ENCODE measurements around the gene KAZN.

KAZN gene

GRCh38 chr1:14970115-14970798 lies 371.8 kb downstream of the KAZN start:
- TF ChIP-seq RARB (CRISPR knock-in tag; IDR thresholded peaks at IDR 0.05) (no peak), ISL1 (CRISPR knock-in tag; IDR thresholded peaks at IDR 0.05) (no peak), CSDC2 (CRISPR knock-in tag; IDR thresholded peaks at IDR 0.05) (no peak), PATZ1 (CRISPR knock-in tag; IDR thresholded peaks at IDR 0.05; ENCODE audit: borderline replicate concordance) (no peak), PPARA (CRISPR knock-in tag; IDR thresholded peaks at IDR 0.05; ENCODE audit: borderline replicate concordance) (no peak)
- peak; percentile 59 for ATAC-seq

GRCh38 chr1:14970799-14971141 lies 372.3 kb downstream of the KAZN start:
- TF ChIP-seq TCF4 (CRISPR knock-in tag; IDR thresholded peaks at IDR 0.05; ENCODE audit: borderline replicate concordance): no peak
- TF ChIP-seq CSDC2 (CRISPR knock-in tag; IDR thresholded peaks at IDR 0.05): no peak
- no peak for TF ChIP-seq PATZ1 (CRISPR knock-in tag; IDR thresholded peaks at IDR 0.05; ENCODE audit: borderline replicate concordance)
- no peak for TF ChIP-seq ZFP30 (CRISPR knock-in tag; IDR thresholded peaks at IDR 0.05)
- no peak for TF ChIP-seq GLIS3 (CRISPR knock-in tag; IDR thresholded peaks at IDR 0.05)
- no peak for TF ChIP-seq BACH2 (CRISPR knock-in tag; IDR thresholded peaks at IDR 0.05; ENCODE audit: borderline replicate concordance)
- no peak for TF ChIP-seq CREB5 (CRISPR knock-in tag; IDR thresholded peaks at IDR 0.05; ENCODE audit: low read depth)
- TF ChIP-seq ISL1 (CRISPR knock-in tag; IDR thresholded peaks at IDR 0.05): no peak
- no peak for TF ChIP-seq RARB (CRISPR knock-in tag; IDR thresholded peaks at IDR 0.05)
- no peak for TF ChIP-seq SNAI2 (CRISPR knock-in tag; IDR thresholded peaks at IDR 0.05)
- TF ChIP-seq ZC3H10 (CRISPR knock-in tag; IDR thresholded peaks at IDR 0.05): no peak
- TF ChIP-seq ZNF565 (CRISPR knock-in tag; conservative IDR thresholded peaks at IDR 0.05; ENCODE audit: low read depth): no peak
- no peak for TF ChIP-seq TOX (CRISPR knock-in tag; IDR thresholded peaks at IDR 0.05; ENCODE audit: borderline replicate concordance)
- no peak for TF ChIP-seq CSRNP3 (CRISPR knock-in tag; IDR thresholded peaks at IDR 0.05)
- no peak for TF ChIP-seq ZFP3 (CRISPR knock-in tag; IDR thresholded peaks at IDR 0.05)
- TF ChIP-seq ZNF70 (CRISPR knock-in tag; IDR thresholded peaks at IDR 0.05): no peak
- no peak for TF ChIP-seq OSR1 (CRISPR knock-in tag; IDR thresholded peaks at IDR 0.05)

GRCh38 chr1:14971221-14971620 lies 372.7 kb downstream of the KAZN start:
- no peak for ATAC-seq
- TF ChIP-seq TSHZ2 (CRISPR knock-in tag; IDR thresholded peaks at IDR 0.05): no peak
- no peak for TF ChIP-seq CSRNP3 (CRISPR knock-in tag; IDR thresholded peaks at IDR 0.05)
- no peak for TF ChIP-seq BACH2 (CRISPR knock-in tag; IDR thresholded peaks at IDR 0.05; ENCODE audit: borderline replicate concordance)
- TF ChIP-seq CSDC2 (CRISPR knock-in tag; IDR thresholded peaks at IDR 0.05): no peak
- TF ChIP-seq ZFP30 (CRISPR knock-in tag; IDR thresholded peaks at IDR 0.05): no peak
- TF ChIP-seq SNAI2 (CRISPR knock-in tag; IDR thresholded peaks at IDR 0.05): no peak
- no peak for TF ChIP-seq ZNF565 (CRISPR knock-in tag; conservative IDR thresholded peaks at IDR 0.05; ENCODE audit: low read depth)
- TF ChIP-seq RARB (CRISPR knock-in tag; IDR thresholded peaks at IDR 0.05): no peak
- no peak for TF ChIP-seq ISL1 (CRISPR knock-in tag; IDR thresholded peaks at IDR 0.05)
- TF ChIP-seq POU6F1 (CRISPR knock-in tag; IDR thresholded peaks at IDR 0.05; ENCODE audit: borderline replicate concordance, low read depth): no peak
- no peak for TF ChIP-seq ZNF8 (CRISPR knock-in tag; IDR thresholded peaks at IDR 0.05)
- TF ChIP-seq ESRRG (CRISPR knock-in tag; IDR thresholded peaks at IDR 0.05): no peak
- TF ChIP-seq PPARA (CRISPR knock-in tag; IDR thresholded peaks at IDR 0.05; ENCODE audit: borderline replicate concordance): no peak
- TF ChIP-seq GLIS3 (CRISPR knock-in tag; IDR thresholded peaks at IDR 0.05): no peak
- no peak for TF ChIP-seq TCF4 (CRISPR knock-in tag; IDR thresholded peaks at IDR 0.05; ENCODE audit: borderline replicate concordance)
- TF ChIP-seq TOX (CRISPR knock-in tag; IDR thresholded peaks at IDR 0.05; ENCODE audit: borderline replicate concordance): no peak

More at GRCh38 chr1:14970799-14971141, 372.3 kb downstream of the KAZN start:
- no peak for ATAC-seq
